B cell (primary cell): Measurements from ENCODE around the gene VPS13D.

ENCODE experiments used
- CTCF ChIP-seq: fragments of 200-600 bp; IDR thresholded peaks from one replicate; pipeline ENCODE4 v1.8.0; 2022; ENCODE audit warnings: antibody characterized with exemption, mild to moderate bottlenecking
- EZH2 ChIP-seq: IDR thresholded peaks from 2 replicates; pipeline ENCODE4 v1.6.1; 2012; ENCODE audit warnings: borderline replicate concordance, low read depth, mild to moderate bottlenecking, moderate library complexity, low read length; ENCODE audit not compliant: insufficient read depth, poor library complexity, severe bottlenecking

- TF ChIP-seq CTCF (no peak), EZH2 (no peak)
Measured at GRCh38 chr1:12405325-12406210, 175.7 kb downstream of the VPS13D start.
